GM23338 (cell line): ENCODE data around the gene MAST3. TPM values are rescaled to one million over a fixed set of nuclear protein-coding genes. Genes with fewer than 3 reads are reported as not detected.

Experiments used
- ATAC-seq: fragments of 200-7000 bp; cut with Tn5 transposase; 3 replicates; pipeline ENCODE4 v1.9.1; 2020
- DNase-seq: peaks from one replicate; pipeline ENCODE4 v3.0.0-alpha.2; 2015; ENCODE audit warnings: low spot score
- H2AFZ ChIP-seq: fragments of 200-600 bp; sonication (generic); 2 replicates; pipeline ENCODE4 v1.8.0; 2016; ENCODE audit warnings: antibody characterized with exemption, mild to moderate bottlenecking, moderate library complexity
- H3F3A ChIP-seq: fragments of 200-600 bp; sonication (generic); replicated peaks from 2 replicates; pipeline ENCODE4 v1.8.0; 2017; ENCODE audit warnings: antibody characterized with exemption, mixed run types, low read depth
- H3K27ac ChIP-seq: fragments of 200-600 bp; sonication (generic); 2 replicates; pipeline ENCODE4 v1.6.1; 2016; ENCODE audit warnings: low read depth
- H3K27me3 ChIP-seq: fragments of 200-600 bp; sonication (generic); 2 replicates; pipeline ENCODE4 v1.8.0; 2016; ENCODE audit warnings: mild to moderate bottlenecking, mixed run types, moderate library complexity; ENCODE audit not compliant: insufficient read depth
- H3K36me3 ChIP-seq: fragments of 200-600 bp; sonication (generic); 2 replicates; pipeline ENCODE4 v1.8.0; 2016; ENCODE audit warnings: mild to moderate bottlenecking; ENCODE audit not compliant: insufficient read depth
- H3K4me1 ChIP-seq: fragments of 200-600 bp; sonication (generic); 2 replicates; pipeline ENCODE4 v1.8.0; 2016; ENCODE audit warnings: mild to moderate bottlenecking, moderate library complexity; ENCODE audit not compliant: insufficient read depth
- H3K4me2 ChIP-seq: fragments of 200-600 bp; sonication (generic); 2 replicates; pipeline ENCODE4 v1.7.1; 2017; ENCODE audit warnings: mixed run types
- H3K4me3 ChIP-seq: fragments of 200-600 bp; sonication (generic); 2 replicates; pipeline ENCODE4 v1.6.1; 2016; ENCODE audit warnings: mixed run types
- H3K79me2 ChIP-seq: fragments of 200-600 bp; sonication (generic); replicated peaks from 2 replicates; pipeline ENCODE4 v1.8.0; 2017; ENCODE audit warnings: mild to moderate bottlenecking; ENCODE audit not compliant: insufficient read depth
- H3K9me2 ChIP-seq: fragments of 200-600 bp; sonication (generic); 2 replicates; pipeline ENCODE4 v1.8.0; 2017; ENCODE audit not compliant: insufficient read depth
- H4K20me1 ChIP-seq: fragments of 200-600 bp; sonication (generic); replicated peaks from 2 replicates; pipeline ENCODE4 v1.8.0; 2017; ENCODE audit warnings: mild to moderate bottlenecking; ENCODE audit not compliant: insufficient read depth
- H3K27ac Mint-ChIP-seq: 2 replicates; pipeline ENCODE4 v1.8.0; 2020; ENCODE audit warnings: inconsistent platforms, mild to moderate bottlenecking, moderate library complexity, mixed read lengths
- H3K27me3 Mint-ChIP-seq: 3 replicates; pipeline ENCODE4 v1.8.0; 2022; ENCODE audit warnings: low read depth, mild to moderate bottlenecking, moderate library complexity, mixed read lengths, inconsistent platforms; ENCODE audit not compliant: insufficient read depth, poor library complexity
- H3K36me3 Mint-ChIP-seq: 3 replicates; pipeline ENCODE4 v1.8.0; 2021; ENCODE audit warnings: low read depth, mild to moderate bottlenecking, inconsistent platforms, moderate library complexity, mixed read lengths
- H3K4me1 Mint-ChIP-seq: 3 replicates; pipeline ENCODE4 v1.8.0; 2020; ENCODE audit warnings: mild to moderate bottlenecking, inconsistent platforms, mixed read lengths
- H3K4me3 Mint-ChIP-seq: 3 replicates; pipeline ENCODE4 v1.8.0; 2021; ENCODE audit warnings: moderate library complexity, mild to moderate bottlenecking, inconsistent platforms, mixed read lengths
- H3K9me3 Mint-ChIP-seq: 3 replicates; pipeline ENCODE4 v1.8.0; 2020; ENCODE audit warnings: moderate library complexity, mild to moderate bottlenecking, inconsistent platforms, mixed read lengths
- CREB1 ChIP-seq: fragments of 250-450 bp; sonication (Bioruptor Pico); IDR thresholded peaks from 2 replicates; pipeline ENCODE4 v1.5.0; 2020; ENCODE audit warnings: low read depth, mild to moderate bottlenecking, moderate library complexity
- EZH2 ChIP-seq: fragments of 200-600 bp; sonication (generic); IDR thresholded peaks from one replicate; pipeline ENCODE4 v1.8.0; 2017; ENCODE audit warnings: antibody characterized with exemption, mild to moderate bottlenecking, low read depth; ENCODE audit not compliant: unreplicated experiment
- EZH2phosphoT487 ChIP-seq: fragments of 200-600 bp; sonication (generic); IDR thresholded peaks from one replicate; pipeline ENCODE4 v1.8.1; 2018; ENCODE audit warnings: antibody characterized with exemption; ENCODE audit not compliant: unreplicated experiment
- JUNB ChIP-seq: IDR thresholded peaks from one replicate; pipeline ENCODE4 v1.6.1; 2016; ENCODE audit warnings: antibody characterized with exemption; ENCODE audit not compliant: unreplicated experiment
- NANOG ChIP-seq: IDR thresholded peaks from 2 replicates; pipeline ENCODE4 v1.6.1; 2016; ENCODE audit warnings: antibody characterized with exemption, borderline replicate concordance
- POLR2AphosphoS5 ChIP-seq: IDR thresholded peaks from 2 replicates; pipeline ENCODE4 v1.6.1; 2016; ENCODE audit warnings: antibody characterized with exemption, low read depth
- REST ChIP-seq: IDR thresholded peaks from one replicate; pipeline ENCODE4 v1.6.1; 2018; ENCODE audit warnings: antibody characterized with exemption; ENCODE audit not compliant: unreplicated experiment
- STAT1 ChIP-seq: IDR thresholded peaks from one replicate; pipeline ENCODE4 v1.6.1; 2016; ENCODE audit warnings: antibody characterized with exemption; ENCODE audit not compliant: unreplicated experiment
- ZNF114 ChIP-seq: fragments of 250-450 bp; sonication (Bioruptor Pico); IDR thresholded peaks from 2 replicates; pipeline ENCODE4 v1.5.0; 2020; ENCODE audit warnings: mild to moderate bottlenecking, moderate library complexity
- ZNF331 ChIP-seq: fragments of 250-450 bp; sonication (Bioruptor Pico); IDR thresholded peaks from 2 replicates; pipeline ENCODE4 v1.5.0; 2020; ENCODE audit warnings: low read depth, mild to moderate bottlenecking, moderate library complexity
- ZNF462 ChIP-seq: fragments of 250-450 bp; sonication (Bioruptor Pico); IDR thresholded peaks from 2 replicates; pipeline ENCODE4 v1.5.0; 2020; ENCODE audit warnings: mild to moderate bottlenecking, moderate library complexity
- polyA plus RNA-seq: library from polyadenylated mRNA; unstranded; fragments of >200 nt; fragmentation: Nextera tagmentation; extraction: Ambion mirVana; gene quantifications from 2 replicates; pipeline ENCODE4 v1.2.1, GENCODE V29; 2016
- total RNA-seq: library from RNA; depleted of rRNA; stranded (reverse); fragments of >200 nt; shearing (Covaris generic); gene quantifications from 2 replicates; pipeline ENCODE4 v1.2.3, GENCODE V29; 2014
- TF ChIP-seq, protein P1 (sequence below): IDR thresholded peaks from 2 replicates; pipeline ENCODE4 v1.6.1; 2016; ENCODE audit warnings: antibody characterized with exemption

Gene MAST3
- total and polyA plus RNA-seq, 2 experiments from 2014 or later = 5.6 to 8.8 TPM

DNA sequence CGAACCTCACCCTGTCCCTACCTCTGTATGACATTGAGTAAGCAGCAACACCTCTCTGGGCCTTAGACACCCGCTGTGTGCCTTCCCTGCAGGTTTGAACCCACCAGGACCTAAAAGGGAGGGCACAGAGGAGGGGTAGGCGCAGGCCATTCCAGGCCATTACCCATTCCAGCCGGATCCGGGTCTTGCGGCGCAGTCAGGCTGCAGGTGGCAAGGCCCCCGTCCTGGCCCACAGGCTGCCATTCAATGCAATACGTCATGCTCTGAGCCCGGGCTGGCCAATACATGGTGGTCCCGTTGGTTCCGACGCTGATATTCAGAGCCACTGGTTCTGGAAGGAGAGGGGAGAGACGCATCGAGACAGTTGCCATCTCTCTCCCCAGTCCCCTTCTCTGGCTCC is 28.2 kb upstream of the MAST3 start (continued):
- no peak for TF ChIP-seq REST

- Histone ChIP-seq H3K4me3 (no peak overlapping the region), H3K79me2 (no peaks in the 10 kb centered on the region), H2AFZ (no peak overlapping the region), H3K27me3 (no peaks in the 10 kb centered on the region), H3K4me2 (no peak overlapping the region), H3K36me3 (no peaks in the 10 kb centered on the region), H4K20me1 (no peaks in the 10 kb centered on the region), H3K4me1 (no peaks in the 10 kb centered on the region; the same call in 1 of the 2 replicates), H3F3A (no peaks in the 10 kb centered on the region), H3K27ac (no peak overlapping the region), H3K9me2 (no peaks in the 10 kb centered on the region)
- Mint-ChIP-seq H3K27me3 (peaks cover 4% of the 10 kb centered on the region), H3K4me3 (no peak overlapping the region), H3K4me1 (no peaks in the 10 kb centered on the region; the same call in 2 of the 3 replicates), H3K9me3 (no peaks in the 10 kb centered on the region), H3K36me3 (no peaks in the 10 kb centered on the region), H3K27ac (no peak overlapping the region)
- DNase-seq (no peak), ATAC-seq (no peak; the same call in 2 of the 3 replicates)
- TF ChIP-seq NANOG = no peak
- no peak for TF ChIP-seq ZNF331 (CRISPR knock-in tag)
- TF ChIP-seq POLR2AphosphoS5 = no peak
- TF ChIP-seq JUNB = no peak
- TF ChIP-seq STAT1 = no peak
- TF ChIP-seq EZH2phosphoT487 = no peak
- TF ChIP-seq EZH2 = no peak
- no peak for TF ChIP-seq REST
- no peak for TF ChIP-seq CREB1 (CRISPR knock-in tag)
- TF ChIP-seq ZNF114 (CRISPR knock-in tag) = no peak
- no peak for TF ChIP-seq ZNF462 (CRISPR knock-in tag)
- TF ChIP-seq, protein P1, sequence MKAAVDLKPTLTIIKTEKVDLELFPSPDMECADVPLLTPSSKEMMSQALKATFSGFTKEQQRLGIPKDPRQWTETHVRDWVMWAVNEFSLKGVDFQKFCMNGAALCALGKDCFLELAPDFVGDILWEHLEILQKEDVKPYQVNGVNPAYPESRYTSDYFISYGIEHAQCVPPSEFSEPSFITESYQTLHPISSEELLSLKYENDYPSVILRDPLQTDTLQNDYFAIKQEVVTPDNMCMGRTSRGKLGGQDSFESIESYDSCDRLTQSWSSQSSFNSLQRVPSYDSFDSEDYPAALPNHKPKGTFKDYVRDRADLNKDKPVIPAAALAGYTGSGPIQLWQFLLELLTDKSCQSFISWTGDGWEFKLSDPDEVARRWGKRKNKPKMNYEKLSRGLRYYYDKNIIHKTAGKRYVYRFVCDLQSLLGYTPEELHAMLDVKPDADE = no peak
These were observed 27.4 kb upstream of the MAST3 start for GRCh38 chr19:18070181-18070580.
